SK-N-SH (cell line): ENCODE results near the gene PPRC1.

Source experiments
- CTCF ChIP-seq: fragments of 200-600 bp; sonication (generic); IDR thresholded peaks from 2 replicates; pipeline ENCODE4 v1.6.1; 2017; ENCODE audit warnings: antibody characterized with exemption, mild to moderate bottlenecking, moderate library complexity
- REST ChIP-seq: IDR thresholded peaks from 2 replicates; pipeline ENCODE4 v1.6.1; 2012; ENCODE audit warnings: mild to moderate bottlenecking, low read depth, low read length, moderate library complexity

- TF ChIP-seq REST (no peak), CTCF (no peak)
Measured at GRCh38 chr10:102147561-102147960, 14.7 kb downstream of the PPRC1 start.
